Measurements from ENCODE around the gene CAPRIN1. TPM values are rescaled to one million over a fixed set of nuclear protein-coding genes. Genes with fewer than 3 reads are reported as not detected.

CAPRIN1 gene
- total and polyA plus RNA-seq, 2 donors (not counting 3 experiments of a cell fraction or from before 2014, with no cell fraction given): 138 to 279 TPM

- intact Hi-C loops (cut with micrococcal nuclease) (no loop called here), dilution Hi-C loops (cut with MboI; ENCODE audit: extremely low pct_ligation_motif_present, low sequenced_read_pairs) (no loop called here)
- ChIA-PET CTCF (no interaction called here), POLR2A (no interaction called here)
- Histone ChIP-seq H3K27ac (ENCODE audit: insufficient read depth, low read depth, low read length) (no peak overlapping the region), H3K4me2 (ENCODE audit: insufficient read depth, low read length) (no peak overlapping the region), H3K4me1 (ENCODE audit: control insufficient read depth, extremely low read depth, insufficient read depth, low read length) (no peaks in the 10 kb centered on the region), H3K27me3 (ENCODE audit: control insufficient read depth in 2 of 2, insufficient read depth in 2 of 2, low read length in 2 of 2) (no peaks in the 10 kb centered on the region), H4K20me1 (replicated peaks; ENCODE audit: control insufficient read depth, extremely low read depth, insufficient read depth, low read length) (no peaks in the 10 kb centered on the region), H3K4me3 (replicated peaks in 1 of 3; ENCODE audit: insufficient read depth in 1 of 3, low read depth in 1 of 3, low read length in 3 of 3) (no peak overlapping the region), H3K9me3 (replicated peaks; ENCODE audit: control insufficient read depth, insufficient read depth, low read length) (no peaks in the 10 kb centered on the region), H3K79me2 (ENCODE audit: control insufficient read depth, insufficient read depth, low read length) (no peaks in the 10 kb centered on the region), H2AFZ (ENCODE audit: low read depth, low read length) (no peak overlapping the region), H3K9me1 (replicated peaks; ENCODE audit: control insufficient read depth, extremely low read depth, insufficient read depth, low read length) (no peaks in the 10 kb centered on the region), H3K9ac (replicated peaks; ENCODE audit: extremely low read depth, insufficient read depth, low read length) (no peak overlapping the region), H3K36me3 (ENCODE audit: control insufficient read depth in 2 of 2, extremely low read depth in 1 of 2, insufficient read depth in 2 of 2, low read length in 2 of 2) (peaks cover 30 to 50% of the 10 kb centered on the region in 2 experiments)
- TF ChIP-seq POLR2AphosphoS5 (IDR thresholded peaks at IDR 0.05; ENCODE audit: insufficient read depth, low read depth, low read length) (no peak), POLR2A (IDR thresholded peaks at IDR 0.05; ENCODE audit: low read depth, low read length) (no peak), MYC (IDR thresholded peaks at IDR 0.05; ENCODE audit: low read depth, low read length) (no peak), FOS (IDR thresholded peaks at IDR 0.05; ENCODE audit: borderline replicate concordance, insufficient read depth, low read length) (no peak), EZH2 (IDR thresholded peaks at IDR 0.05; ENCODE audit: borderline replicate concordance, low read depth, low read length, severe bottlenecking) (no peak), JUN (IDR thresholded peaks at IDR 0.05; ENCODE audit: borderline replicate concordance, insufficient read depth, insufficient read length, low read depth) (no peak), MAX (IDR thresholded peaks at IDR 0.05; ENCODE audit: insufficient read depth, insufficient read length) (no peak)
- DNase-seq (ENCODE audit: low read depth, low spot score): no peak
- no peak for FAIRE-seq
- BruUV-seq (replicated peaks): no TSS peak
These were observed 93.5 kb downstream of the CAPRIN1 start for GRCh38 chr11:34145073-34145472.

GRCh38 chr11:34145847-34146381 lies 94.4 kb downstream of the CAPRIN1 start:
- H3K36me3 ChIP-seq (ENCODE audit: control insufficient read depth in 2 of 2, extremely low read depth in 1 of 2, insufficient read depth in 2 of 2, low read length in 2 of 2): peaks cover 25 to 42% of the 10 kb centered on the region in 2 experiments
- H3K4me1 ChIP-seq (ENCODE audit: control insufficient read depth, extremely low read depth, insufficient read depth, low read length): no peaks in the 10 kb centered on the region
- H3K9ac ChIP-seq (replicated peaks; ENCODE audit: extremely low read depth, insufficient read depth, low read length): no peak overlapping the region
- DNase-seq (ENCODE audit: low read depth, low spot score): no peak
- H3K79me2 ChIP-seq (ENCODE audit: control insufficient read depth, insufficient read depth, low read length): no peaks in the 10 kb centered on the region
- H3K4me2 ChIP-seq (ENCODE audit: insufficient read depth, low read length): no peak overlapping the region
- H3K27me3 ChIP-seq (ENCODE audit: control insufficient read depth in 2 of 2, insufficient read depth in 2 of 2, low read length in 2 of 2): no peaks in the 10 kb centered on the region
- intact Hi-C loops (cut with micrococcal nuclease) (no loop called here), dilution Hi-C loops (cut with MboI; ENCODE audit: extremely low pct_ligation_motif_present, low sequenced_read_pairs) (no loop called here)
- H2AFZ ChIP-seq (ENCODE audit: low read depth, low read length): no peak overlapping the region
- H3K9me3 ChIP-seq (replicated peaks; ENCODE audit: control insufficient read depth, insufficient read depth, low read length): no peaks in the 10 kb centered on the region
- FAIRE-seq: no peak
- H3K4me3 ChIP-seq (replicated peaks in 1 of 3; ENCODE audit: insufficient read depth in 1 of 3, low read depth in 1 of 3, low read length in 3 of 3): no peak overlapping the region
- no peaks in the 10 kb centered on the region for H4K20me1 ChIP-seq (replicated peaks; ENCODE audit: control insufficient read depth, extremely low read depth, insufficient read depth, low read length)
- H3K9me1 ChIP-seq (replicated peaks; ENCODE audit: control insufficient read depth, extremely low read depth, insufficient read depth, low read length): no peaks in the 10 kb centered on the region
- H3K27ac ChIP-seq (ENCODE audit: insufficient read depth, low read depth, low read length): no peak overlapping the region
- ChIA-PET CTCF (no interaction called here), POLR2A (no interaction called here)
- TF ChIP-seq POLR2A (IDR thresholded peaks at IDR 0.05; ENCODE audit: low read depth, low read length): no peak
- TF ChIP-seq FOS (IDR thresholded peaks at IDR 0.05; ENCODE audit: borderline replicate concordance, insufficient read depth, low read length): no peak
- no peak for TF ChIP-seq JUN (IDR thresholded peaks at IDR 0.05; ENCODE audit: borderline replicate concordance, insufficient read depth, insufficient read length, low read depth)
- no peak for TF ChIP-seq MYC (IDR thresholded peaks at IDR 0.05; ENCODE audit: low read depth, low read length)
- no peak for TF ChIP-seq POLR2AphosphoS5 (IDR thresholded peaks at IDR 0.05; ENCODE audit: insufficient read depth, low read depth, low read length)
- no peak for TF ChIP-seq MAX (IDR thresholded peaks at IDR 0.05; ENCODE audit: insufficient read depth, insufficient read length)
- TF ChIP-seq EZH2 (IDR thresholded peaks at IDR 0.05; ENCODE audit: borderline replicate concordance, low read depth, low read length, severe bottlenecking): no peak
- no TSS peak for BruUV-seq (replicated peaks)
